DMS53 treated with DMSO at 0.1 percent for 48 hours (cell line): Measurements from ENCODE around the gene P4HB.

Source experiments
- DNase-seq: peaks from one replicate; lab custom pipeline; 2025; ENCODE audit not compliant: unreplicated experiment; lab: John Stamatoyannopoulos, UW

Gene P4HB

GRCh38 chr17:81868674-81869220 is 8.4 kb upstream of the P4HB start:
- DNase-seq: no peak

GRCh38 chr17:81867991-81868673 is 7.8 kb upstream of the P4HB start:
- DNase-seq: no peak

GRCh38 chr17:81867170-81867990 is 7.0 kb upstream of the P4HB start:
- peak; percentile 60 for DNase-seq

DNA sequence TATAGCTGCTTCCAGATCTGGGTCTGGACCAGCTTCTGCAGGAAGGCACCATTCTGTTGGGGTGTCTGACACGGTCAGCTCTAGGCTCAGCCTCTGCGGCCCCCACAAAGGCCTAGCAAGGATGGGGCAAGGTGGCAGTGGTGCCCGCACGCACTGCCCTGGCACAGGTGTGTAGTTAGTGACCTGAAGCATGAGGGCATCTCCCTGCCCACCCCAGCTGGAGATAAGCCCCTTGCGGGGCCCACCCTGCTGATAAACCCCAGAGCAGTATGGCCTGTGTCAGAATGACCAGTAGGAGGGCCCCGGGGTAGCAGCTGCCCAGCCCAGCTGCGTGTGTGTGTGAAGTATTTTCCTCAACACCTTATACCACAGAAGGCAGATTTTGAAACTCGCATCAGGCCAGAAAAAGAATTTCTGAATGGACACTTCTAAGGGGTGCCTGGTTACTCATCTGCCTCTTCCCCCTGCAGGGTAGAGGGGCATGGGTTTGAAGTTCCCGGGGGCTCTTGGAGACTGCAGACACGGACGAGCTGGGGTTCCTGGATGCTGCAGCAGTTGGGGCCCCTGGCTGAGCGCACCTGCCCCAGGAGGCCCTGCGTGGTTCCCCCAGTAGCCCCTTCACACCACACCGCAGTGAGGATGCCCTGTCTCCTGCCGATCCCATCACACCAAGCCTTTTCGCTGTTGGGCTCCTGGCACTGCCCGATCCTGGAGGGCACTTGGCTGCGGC is 6.3 kb upstream of the P4HB start:
- no peak for DNase-seq

DNA sequence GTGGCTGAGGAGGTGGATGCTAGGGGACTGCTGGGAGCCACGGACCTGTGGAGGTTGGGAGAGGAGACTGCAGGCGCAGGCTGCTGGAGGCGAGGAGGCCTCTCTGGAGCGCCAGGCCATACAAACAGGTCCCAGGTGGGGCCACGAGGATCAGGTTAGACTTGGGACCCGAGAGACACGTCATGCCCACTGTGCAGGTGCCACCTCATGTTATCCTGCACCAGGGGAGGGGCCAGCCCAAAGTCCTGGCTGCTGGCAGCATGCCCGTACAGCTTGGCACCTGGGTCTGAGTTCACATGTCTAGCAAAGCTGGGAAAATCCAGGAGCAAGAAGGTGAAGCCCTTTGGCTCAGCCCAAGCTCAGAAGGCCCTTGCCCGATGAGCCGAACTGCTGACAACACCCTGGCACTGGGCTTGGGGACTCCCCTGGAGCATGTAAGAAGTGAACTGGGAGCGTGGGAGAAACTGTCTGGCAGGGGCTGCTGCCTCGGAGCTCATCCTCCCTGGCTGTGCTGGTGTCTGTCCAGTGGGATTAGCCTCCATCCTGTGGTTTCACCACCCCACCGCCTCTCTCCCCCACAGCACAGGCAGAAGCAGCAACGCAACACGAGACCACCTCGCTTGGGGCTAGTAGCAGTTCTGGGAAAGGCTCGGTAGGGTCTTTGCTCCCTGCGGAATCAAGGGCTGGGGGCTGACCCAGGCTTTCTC is 5.6 kb upstream of the P4HB start:
- peak; percentile 58 for DNase-seq

DNA sequence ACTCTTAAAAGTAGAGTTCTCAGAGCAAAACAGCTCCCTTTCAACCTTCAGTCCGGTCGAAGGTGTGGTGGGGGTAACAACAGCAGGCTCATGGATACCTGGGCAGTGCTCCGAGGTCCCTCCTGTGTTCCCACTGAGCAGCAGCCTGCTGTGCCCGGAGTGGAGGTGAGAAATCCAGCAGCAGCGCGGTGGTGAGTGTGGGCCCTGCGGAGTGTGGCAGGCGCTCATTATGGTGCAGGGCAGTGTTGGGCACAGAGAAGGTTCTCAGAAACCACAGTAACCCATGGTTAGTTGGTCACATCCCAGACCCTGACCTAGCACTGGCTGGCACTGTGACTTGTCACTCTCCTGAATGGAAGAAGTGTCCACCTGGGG is 5.0 kb upstream of the P4HB start:
- no peak for DNase-seq

- no peak for DNase-seq
Measured at GRCh38 chr17:81863833-81864768, 3.8 kb upstream of the P4HB start.

DNA sequence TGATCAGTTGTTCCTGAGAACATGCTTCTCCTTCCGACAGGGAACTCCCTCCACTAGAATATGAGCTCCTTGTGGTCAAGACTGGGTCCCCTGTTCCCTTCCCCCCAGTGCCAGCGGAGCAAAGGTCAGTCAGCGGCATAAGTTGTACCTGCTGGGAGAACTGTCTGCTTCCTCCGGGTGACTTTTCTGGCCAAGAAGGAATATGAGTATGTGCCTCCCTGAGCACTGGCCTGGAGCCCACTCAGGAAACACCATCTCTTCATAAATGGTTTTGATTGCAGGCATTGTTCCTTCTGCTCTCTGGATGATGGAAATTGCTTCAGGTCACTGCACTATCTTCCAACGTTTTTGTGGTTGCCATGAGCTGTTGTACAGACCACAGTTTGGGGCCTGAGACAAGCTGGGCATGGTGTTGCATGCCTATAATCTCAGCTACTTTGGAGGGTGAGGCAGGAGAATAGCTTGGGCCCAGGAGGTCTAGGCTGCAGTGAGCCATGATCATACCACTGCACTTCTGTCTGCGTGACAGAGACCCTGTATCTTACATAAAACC is 2.9 kb upstream of the P4HB start:
- DNase-seq: no peak

- peak; percentile 100 for DNase-seq
Measured at GRCh38 chr17:81860756-81861568, 627 bp upstream of the P4HB start.

DNA sequence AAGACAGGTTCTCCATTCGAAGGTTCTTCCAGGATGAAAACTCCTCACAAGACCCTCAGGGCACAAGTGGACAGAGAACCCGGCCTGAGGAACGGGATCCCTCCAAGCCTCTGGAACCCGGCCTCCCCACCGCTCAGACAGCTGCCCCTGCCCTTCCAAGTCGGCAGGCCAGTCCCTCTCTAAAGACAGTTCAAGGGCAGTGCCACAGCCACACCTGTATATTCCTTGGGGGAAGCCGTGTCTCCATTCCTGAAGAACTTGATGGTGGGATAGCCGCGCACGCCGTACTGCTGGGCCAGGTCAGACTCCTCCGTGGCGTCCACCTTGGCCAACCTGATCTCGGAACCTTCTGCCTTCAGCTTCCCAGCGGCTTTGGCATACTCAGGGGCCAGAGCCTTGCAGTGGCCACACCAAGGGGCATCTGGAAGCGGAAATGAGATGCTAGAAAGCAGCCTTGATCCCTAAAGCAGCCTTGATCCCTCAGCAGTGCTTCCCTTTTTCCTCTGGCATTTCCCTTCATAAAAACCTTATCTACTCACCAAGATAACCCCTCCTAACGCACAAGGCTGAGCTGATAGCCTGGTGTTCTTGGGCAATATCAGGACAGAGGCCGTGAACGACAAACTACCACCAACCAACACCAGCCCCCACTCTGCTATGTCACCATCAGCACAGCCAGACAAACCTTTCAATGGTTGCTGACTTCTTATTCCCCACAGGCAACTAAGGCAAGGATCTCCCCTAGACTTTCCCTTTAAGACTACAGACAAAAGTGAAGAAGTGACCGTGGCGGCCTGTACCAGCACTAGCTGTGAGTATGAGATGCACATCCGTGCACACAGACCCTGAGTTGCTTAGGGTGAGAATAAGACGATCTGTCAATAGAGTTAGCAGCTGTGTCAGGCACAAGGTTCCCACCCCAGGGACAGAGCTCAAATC is 1.1 kb downstream of the P4HB start:
- no peak for DNase-seq

- DNase-seq: peak; percentile 28
Measured at GRCh38 chr17:81858170-81858966, 2.0 kb downstream of the P4HB start.

GRCh38 chr17:81854974-81855774 is 5.2 kb downstream of the P4HB start:
- no peak for DNase-seq

DNA sequence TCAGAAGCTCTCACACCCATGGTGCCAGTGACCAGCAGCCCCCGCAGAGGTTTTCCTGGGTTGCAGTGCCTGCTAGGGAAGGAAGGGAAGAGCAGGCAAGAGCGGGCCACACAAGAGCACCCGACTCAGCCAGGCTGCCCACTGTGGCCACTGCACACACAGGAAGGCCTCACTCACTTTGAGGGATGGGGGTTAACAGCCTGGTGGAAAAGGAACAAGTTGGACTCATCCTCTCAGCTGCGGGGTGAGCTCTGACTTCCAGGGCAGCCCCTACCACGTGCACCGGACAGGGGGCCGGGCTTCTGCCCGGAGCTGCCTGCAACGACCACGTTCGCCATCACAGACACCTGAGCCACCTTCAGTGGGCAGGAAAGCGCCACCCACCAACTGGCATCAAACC is 8.1 kb downstream of the P4HB start:
- no peak for DNase-seq

DNA sequence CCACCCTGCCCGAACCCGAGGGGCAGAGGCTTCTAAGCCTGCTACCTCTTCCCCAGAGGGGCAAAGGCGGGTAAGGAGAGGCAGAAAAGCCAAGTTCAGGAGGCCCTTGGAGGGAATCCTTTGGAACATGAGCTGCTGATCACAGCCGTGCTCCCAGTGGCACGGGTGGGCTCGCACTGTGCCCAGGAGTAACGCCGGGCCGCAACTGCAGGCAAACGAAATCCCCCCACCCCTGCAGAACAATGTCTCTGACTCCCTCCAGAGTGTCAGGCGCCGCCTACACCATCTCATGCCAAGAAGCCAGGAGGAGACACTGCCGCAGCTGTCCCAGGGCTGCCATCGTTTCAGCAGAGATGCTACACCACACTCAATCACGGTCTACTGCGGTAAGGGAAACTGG is 8.9 kb downstream of the P4HB start:
- no peak for DNase-seq

GRCh38 chr17:81849457-81849856 is 10.9 kb downstream of the P4HB start:
- DNase-seq: no peak
